Activated CD4-positive, alpha-beta T cell treated with anti-CD3 and anti-CD28 coated beads, Interleukin-2, amount 50 U/mL, for 4 hours (primary cell): ENCODE results near the gene RANBP2.
"Not testable (repeated sequence)": the region's sequence is repeated elsewhere in the genome, so short reads cannot be mapped to it uniquely, and the experiment has no call there.

Experiments
- DNase-seq, 2 experiments: peaks; one replicate each; pipeline ENCODE4 v3.0.0-alpha.2; 2020

The RANBP2 gene

DNA sequence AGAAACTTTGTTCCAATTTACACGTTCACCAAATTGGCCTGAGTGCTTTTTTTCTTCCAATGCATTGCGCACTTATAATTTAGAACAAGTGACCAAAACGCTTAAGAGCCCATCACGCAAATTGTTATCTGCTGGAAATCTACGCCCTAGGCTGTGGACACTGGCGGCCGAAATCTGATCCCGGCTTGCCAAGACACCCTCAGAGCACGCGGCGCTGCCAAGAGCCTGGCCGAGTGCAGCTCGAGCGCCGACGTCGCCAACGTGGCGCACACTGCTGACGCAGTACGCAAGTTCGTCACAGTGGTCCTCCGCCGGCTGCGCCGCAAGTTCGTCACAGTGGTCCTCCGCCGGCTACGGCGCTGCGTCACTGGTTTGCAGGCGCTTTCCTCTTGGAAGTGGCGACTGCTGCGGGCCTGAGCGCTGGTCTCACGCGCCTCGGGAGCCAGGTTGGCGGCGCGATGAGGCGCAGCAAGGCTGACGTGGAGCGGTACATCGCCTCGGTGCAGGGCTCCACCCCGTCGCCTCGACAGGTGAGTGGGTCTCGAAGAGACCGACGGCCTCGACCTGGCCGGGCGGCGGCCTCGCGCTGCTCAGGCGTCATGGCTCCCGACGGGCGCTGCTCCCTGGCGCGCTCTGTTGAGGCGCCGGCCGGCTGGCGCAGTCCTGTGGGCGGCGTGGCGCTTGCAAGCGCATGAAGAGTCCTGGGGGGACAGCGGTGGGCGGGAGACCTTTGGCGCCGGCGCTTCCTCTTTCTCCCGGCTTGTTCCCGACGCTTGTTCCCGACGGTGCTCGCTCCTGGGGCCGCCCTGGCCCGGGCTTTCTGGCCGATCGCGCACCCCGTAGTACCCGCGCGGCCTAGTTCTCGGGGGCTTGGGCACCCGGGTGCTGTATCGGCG, at the start of gene RANBP2:
Gene RANBP2 (plus strand): TSS at position 334 of the 896 bp plus-strand sequence. CDS start 125 bp downstream, at position 459.
- peak; percentile 88 to 91 for DNase-seq

DNA sequence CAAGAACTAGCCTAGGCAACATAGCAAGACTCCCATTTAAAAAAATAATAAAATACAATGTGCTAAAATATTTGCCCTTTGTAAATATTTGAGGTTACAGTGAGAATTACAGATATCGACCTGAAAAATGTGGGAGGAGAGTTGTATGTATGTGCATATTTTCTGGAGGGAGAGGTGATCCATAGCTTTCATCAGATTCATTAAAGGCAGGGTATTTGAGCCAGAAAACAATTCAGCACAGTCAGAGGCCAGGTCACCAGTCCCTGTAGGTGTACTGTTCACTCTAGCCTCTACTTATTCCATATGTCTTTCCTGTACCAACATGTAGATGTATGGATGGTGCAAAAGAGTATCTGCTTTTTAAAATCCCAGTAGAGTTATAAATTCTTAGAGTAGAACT, 49.0 kb upstream of the RANBP2 start:
- not testable (repeated sequence) for DNase-seq

GRCh38 chr2:108672200-108672805, 47.0 kb upstream of the RANBP2 start:
- DNase-seq: not testable (repeated sequence)

- not testable (repeated sequence) for DNase-seq
Observed at GRCh38 chr2:108676522-108676921, 42.8 kb upstream of the RANBP2 start.

- DNase-seq: not testable (repeated sequence)
Observed at GRCh38 chr2:108677239-108677744, 42.0 kb upstream of the RANBP2 start.

GRCh38 chr2:108678198-108678651, 41.1 kb upstream of the RANBP2 start:
- not testable (repeated sequence) for DNase-seq

GRCh38 chr2:108680805-108681204, 38.5 kb upstream of the RANBP2 start:
- not testable (repeated sequence) for DNase-seq

GRCh38 chr2:108688818-108689756, 30.2 kb upstream of the RANBP2 start:
- DNase-seq: not testable (repeated sequence)

GRCh38 chr2:108690001-108690400, 29.3 kb upstream of the RANBP2 start:
- not testable (repeated sequence) for DNase-seq

DNA sequence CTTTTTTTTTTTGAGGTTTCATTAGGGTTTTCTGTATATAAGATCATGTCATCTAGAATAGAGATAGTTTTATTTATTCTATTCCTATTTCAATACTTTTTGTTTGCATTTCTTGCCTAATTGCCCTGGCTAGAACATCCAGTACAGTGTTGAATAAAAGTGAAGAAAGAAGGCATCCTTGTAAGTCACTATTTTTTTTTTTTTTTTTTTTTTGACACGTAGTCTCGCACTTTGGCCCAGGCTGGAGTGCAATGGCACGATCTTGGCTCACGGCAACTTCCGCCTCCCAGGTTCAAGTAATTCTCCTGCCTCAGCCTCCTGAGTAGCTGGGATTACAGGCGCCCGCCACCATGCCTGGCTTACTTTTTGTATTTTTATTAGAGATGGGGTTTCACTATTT, 27.8 kb upstream of the RANBP2 start:
- no peak for DNase-seq

DNA sequence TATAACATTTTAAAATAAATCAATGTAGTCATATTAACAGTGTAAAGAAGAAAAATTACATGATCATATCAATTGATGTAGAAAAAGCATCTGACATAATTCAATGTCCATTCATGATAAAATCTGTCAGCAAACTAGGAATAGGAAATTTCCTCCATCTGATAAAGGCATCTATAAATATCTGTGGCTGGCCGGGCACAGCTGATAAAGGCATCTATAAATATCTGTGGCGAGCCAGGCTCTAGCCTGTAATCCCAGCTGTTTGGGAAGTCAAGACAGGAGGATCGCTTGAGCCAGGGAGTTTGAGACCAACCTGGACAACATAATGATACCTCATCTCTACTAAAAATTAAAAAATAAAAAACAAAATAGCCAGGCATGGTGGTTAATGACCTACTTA, 18.1 kb upstream of the RANBP2 start:
- no peak for DNase-seq

DNA sequence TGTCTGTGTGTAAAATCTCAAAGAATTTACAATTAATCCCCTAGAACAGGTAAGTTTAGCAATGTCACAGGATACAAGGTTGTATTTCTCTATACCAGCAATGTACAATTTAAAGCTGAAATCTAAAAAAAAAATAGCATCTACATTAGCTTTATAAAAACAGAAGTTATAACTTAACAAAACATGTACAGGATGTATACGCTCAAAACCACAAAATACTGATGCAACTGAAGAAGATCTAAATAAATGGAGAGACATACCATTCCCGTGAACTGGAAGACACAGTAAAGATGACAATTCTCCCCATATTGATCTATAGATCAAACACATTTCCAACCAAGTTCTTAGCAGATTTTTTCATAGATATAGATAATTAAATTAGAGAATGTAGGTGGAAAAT, 17.5 kb upstream of the RANBP2 start:
- DNase-seq: no peak

GRCh38 chr2:108704871-108705270, 14.4 kb upstream of the RANBP2 start:
- DNase-seq: no peak

GRCh38 chr2:108707300-108707699, 12.0 kb upstream of the RANBP2 start:
- no peak for DNase-seq

DNA sequence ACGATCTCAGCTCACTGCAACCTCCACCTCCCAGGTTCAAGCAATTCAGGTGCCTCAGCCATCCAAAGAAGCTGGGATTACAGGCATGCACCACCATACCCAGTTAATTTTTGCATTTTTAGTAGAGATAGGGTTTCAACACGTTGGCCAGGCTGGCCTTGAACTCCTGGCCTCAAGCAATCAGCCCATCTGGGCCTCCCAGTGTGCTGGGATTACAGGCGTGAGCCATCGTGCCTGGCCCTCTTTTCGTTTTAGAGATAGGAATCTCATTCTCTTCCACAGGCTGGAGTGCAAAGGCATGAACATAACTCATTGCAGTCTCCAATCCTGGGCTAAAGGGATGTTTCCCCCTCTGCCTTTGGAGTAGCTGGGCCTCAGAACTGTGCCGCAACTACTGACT, 2.3 kb upstream of the RANBP2 start:
- not testable (repeated sequence) for DNase-seq

DNA sequence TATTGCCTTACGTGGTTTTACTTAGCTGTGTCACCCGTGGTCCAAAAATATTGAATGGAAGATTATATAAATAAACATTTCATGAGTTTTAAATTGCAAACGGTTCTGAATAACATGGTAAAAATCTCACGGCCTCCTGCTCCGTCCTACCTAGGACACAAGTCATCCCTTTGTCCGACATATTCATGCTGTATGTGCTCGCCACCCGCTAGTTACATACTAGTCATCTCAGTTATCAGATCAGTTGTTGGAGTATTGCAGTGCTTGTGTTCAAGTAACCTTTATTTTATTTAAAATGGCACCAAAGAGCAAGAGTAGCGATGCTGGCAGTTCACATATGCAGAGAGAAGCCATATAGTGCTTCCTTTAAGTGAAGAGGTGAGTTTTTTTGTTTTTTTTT, 6.8 kb downstream of the RANBP2 start:
- DNase-seq: not testable (repeated sequence)

GRCh38 chr2:108734656-108735055, 15.4 kb downstream of the RANBP2 start:
- not testable (repeated sequence) for DNase-seq

DNA sequence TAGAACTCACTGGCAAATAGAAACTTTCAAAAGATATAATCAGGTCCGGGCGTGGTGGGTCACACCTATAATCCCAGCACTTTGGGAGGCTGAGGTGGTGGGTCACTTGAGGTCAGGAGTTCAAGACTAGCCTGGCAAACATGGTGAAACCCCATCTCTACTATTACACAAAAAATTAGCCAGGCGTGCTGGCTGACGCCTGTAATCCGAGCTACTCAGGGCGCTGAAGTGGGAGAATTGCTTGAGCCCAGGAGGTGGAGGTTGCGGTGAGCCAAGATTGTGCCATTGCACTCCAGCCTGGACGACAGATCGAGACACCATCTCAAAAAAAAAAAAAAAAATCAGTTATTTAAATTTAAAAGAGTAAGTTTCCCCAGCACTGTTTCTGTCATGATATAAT, 38.7 kb downstream of the RANBP2 start:
- not testable (repeated sequence) for DNase-seq

- DNase-seq: not testable (repeated sequence)
Observed at GRCh38 chr2:108762618-108763017, 43.3 kb downstream of the RANBP2 start.

DNA sequence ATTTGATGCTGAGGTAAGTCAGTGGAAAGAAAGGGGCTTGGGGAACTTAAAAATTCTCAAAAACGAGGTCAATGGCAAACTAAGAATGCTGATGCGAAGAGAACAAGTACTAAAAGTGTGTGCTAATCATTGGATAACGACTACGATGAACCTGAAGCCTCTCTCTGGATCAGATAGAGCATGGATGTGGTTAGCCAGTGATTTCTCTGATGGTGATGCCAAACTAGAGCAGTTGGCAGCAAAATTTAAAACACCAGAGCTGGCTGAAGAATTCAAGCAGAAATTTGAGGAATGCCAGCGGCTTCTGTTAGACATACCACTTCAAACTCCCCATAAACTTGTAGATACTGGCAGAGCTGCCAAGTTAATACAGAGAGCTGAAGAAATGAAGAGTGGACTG, 47.4 kb downstream of the RANBP2 start:
- DNase-seq: not testable (repeated sequence)

DNA sequence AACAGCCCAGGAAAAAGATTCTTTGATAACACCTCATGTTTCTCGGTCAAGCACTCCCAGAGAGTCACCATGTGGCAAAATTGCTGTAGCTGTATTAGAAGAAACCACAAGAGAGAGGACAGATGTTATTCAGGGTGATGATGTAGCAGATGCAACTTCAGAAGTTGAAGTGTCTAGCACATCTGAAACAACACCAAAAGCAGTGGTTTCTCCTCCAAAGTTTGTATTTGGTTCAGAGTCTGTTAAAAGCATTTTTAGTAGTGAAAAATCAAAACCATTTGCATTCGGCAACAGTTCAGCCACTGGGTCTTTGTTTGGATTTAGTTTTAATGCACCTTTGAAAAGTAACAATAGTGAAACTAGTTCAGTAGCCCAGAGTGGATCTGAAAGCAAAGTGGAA, 48.6 kb downstream of the RANBP2 start:
- DNase-seq: not testable (repeated sequence)

GRCh38 chr2:108776475-108776874, 57.2 kb downstream of the RANBP2 start:
- no peak for DNase-seq

- no peak for DNase-seq
Observed at GRCh38 chr2:108778857-108779256, 59.6 kb downstream of the RANBP2 start.
